K562 (cell line): ENCODE measurements around the gene TTLL3. TPM values are rescaled to one million over a fixed set of nuclear protein-coding genes. Genes with fewer than 3 reads are reported as not detected.

Source experiments
- ATAC-seq: fragments of 200-7000 bp; cut with Tn5 transposase; 3 replicates; pipeline ENCODE4 v1.9.1; 2020; ENCODE audit warnings: moderate library complexity
- BruUV-seq: library from RNA; stranded (reverse); fragments of 400-500 nt; replicated peaks from 2 replicates; lab custom pipeline; 2021; lab: Mats Ljungman, UMichigan
- CTCF ChIA-PET: fragments of 300-600 bp; formaldehyde crosslinking; extraction: SDS; loops from one replicate; lab custom pipeline; 2021; ENCODE audit warnings: low intra/inter-chr PET ratio; lab: Yijun Ruan, JAX
- POLR2A ChIA-PET: fragments of 300-600, 350-650 bp; sonication (Branson Sonifier 250); formaldehyde crosslinking; extraction: SDS; loops from one replicate; lab custom pipeline; 2021; ENCODE audit warnings: antibody characterized with exemption, inconsistent platforms; lab: Yijun Ruan, JAX
- DNase-seq, 4 experiments: peaks; one replicate each; pipeline versions ENCODE4 v3.0.0 to v3.0.0-alpha.2; 2011 to 2018; ENCODE audit warnings: low spot score in 3 of 4, mixed read lengths in 3 of 4; ENCODE audit errors: extremely low read depth in 1 of 4
- FAIRE-seq: peaks from 2 replicates; lab custom pipeline; 2011; peaks lifted over from hg19 to GRCh38; lab: Jason Lieb, UNC
- H2AFZ ChIP-seq: 2 replicates; pipeline ENCODE4 v1.6.0; 2011; ENCODE audit warnings: low read depth, low read length, control low read depth, inconsistent platforms
- H3K27ac ChIP-seq: fragments of 200-600 bp; 3 replicates; pipeline ENCODE4 v1.8.0; 2011; ENCODE audit warnings: low read depth, mild to moderate bottlenecking, control low read depth, inconsistent platforms, low read length, moderate library complexity, mixed read lengths; ENCODE audit errors: extremely low read depth
- H3K27me3 ChIP-seq, 2 experiments: fragments of 300-600 bp in 1 of 2; 2 replicates in 1 of 2; 3 replicates in 1 of 2; pipeline versions ENCODE4 v1.6.0 to v1.8.0; 2011; ENCODE audit warnings: inconsistent platforms in 2 of 2, low read length in 2 of 2, mild to moderate bottlenecking in 1 of 2, mixed read lengths in 1 of 2, moderate library complexity in 1 of 2; ENCODE audit not compliant: control insufficient read depth in 2 of 2, insufficient read depth in 2 of 2
- H3K36me3 ChIP-seq: fragments of 300-600 bp; 3 replicates; pipeline ENCODE4 v1.8.0; 2011; ENCODE audit warnings: mild to moderate bottlenecking, low read length, inconsistent platforms; ENCODE audit not compliant: control insufficient read depth, insufficient read depth
- H3K4me1 ChIP-seq, 2 experiments: fragments of 200-600 bp in 1 of 2; replicated peaks in 1 of 2; 2 replicates in 1 of 2; 3 replicates in 1 of 2; pipeline versions ENCODE4 v1.5.1 to v1.8.0; 2011; ENCODE audit warnings: inconsistent platforms in 2 of 2, low read length in 2 of 2, mild to moderate bottlenecking in 1 of 2, mixed read lengths in 1 of 2, moderate library complexity in 1 of 2; ENCODE audit not compliant: control insufficient read depth in 2 of 2, insufficient read depth in 2 of 2
- H3K4me2 ChIP-seq: 2 replicates; pipeline ENCODE4 v1.6.1; 2011; ENCODE audit warnings: low read length, control low read depth, inconsistent platforms, mixed read lengths; ENCODE audit not compliant: insufficient read depth
- H3K4me3 ChIP-seq: fragments of 200-600 bp; sonication (generic), shearing (Covaris generic); 2 replicates; pipeline ENCODE4 v1.5.1; 2016; ENCODE audit warnings: control low read depth, inconsistent platforms
- H3K79me2 ChIP-seq: fragments of 200-600 bp; 3 replicates; pipeline ENCODE4 v1.8.0; 2011; ENCODE audit warnings: low read length, inconsistent platforms; ENCODE audit not compliant: control insufficient read depth, insufficient read depth
- H3K9ac ChIP-seq, 2 experiments: 2 replicates each; pipeline versions ENCODE4 v1.6.0 to v1.6.1; 2011; ENCODE audit warnings: low read depth in 2 of 2, low read length in 2 of 2, control low read depth in 1 of 2, inconsistent platforms in 1 of 2, mild to moderate bottlenecking in 1 of 2, mixed read lengths in 1 of 2; ENCODE audit not compliant: insufficient read depth in 1 of 2
- H3K9me1 ChIP-seq: one replicate; pipeline ENCODE4 v1.6.0; 2011; ENCODE audit warnings: inconsistent platforms, mild to moderate bottlenecking, low read length, moderate library complexity; ENCODE audit not compliant: control insufficient read depth, insufficient read depth
- H3K9me3 ChIP-seq: replicated peaks from 2 replicates; pipeline ENCODE4 v1.5.1; 2011; ENCODE audit warnings: low read depth, low read length, inconsistent platforms; ENCODE audit not compliant: control insufficient read depth, insufficient read depth
- H4K20me1 ChIP-seq: replicated peaks from 2 replicates; pipeline ENCODE4 v1.6.1; 2011; ENCODE audit warnings: low read length, inconsistent platforms, mixed read lengths; ENCODE audit not compliant: control insufficient read depth, insufficient read depth
- CHCHD3 ChIP-seq: fragments of 250-450 bp; sonication (Bioruptor Pico); IDR thresholded peaks from 2 replicates; pipeline ENCODE4 v2.1.2; 2022; ENCODE audit warnings: mild to moderate bottlenecking
- FOXM1 ChIP-seq, 2 experiments: fragments of 450-650 bp in 1 of 2; sonication (generic) in 1 of 2; formaldehyde crosslinking in 1 of 2; IDR thresholded peaks; 2 replicates each; pipeline versions ENCODE4 v1.6.1 to v1.9.0; 2017 to 2022; ENCODE audit warnings: low read depth in 2 of 2, mild to moderate bottlenecking in 2 of 2, missing genetic modification reagents in 1 of 2, moderate library complexity in 1 of 2
- KAT8 ChIP-seq: fragments of 450-650 bp; IDR thresholded peaks from 2 replicates; pipeline ENCODE4 v1.6.1; 2016; ENCODE audit warnings: low read depth, mild to moderate bottlenecking
- KLF10 ChIP-seq: fragments of 250-450 bp; sonication (Bioruptor Pico); IDR thresholded peaks from 2 replicates; pipeline ENCODE4 v1.6.1; 2021; ENCODE audit warnings: matching md5 sums
- MCM5 ChIP-seq: fragments of 450-650 bp; IDR thresholded peaks from 2 replicates; pipeline ENCODE4 v1.6.1; 2016; ENCODE audit warnings: low read depth
- NCOA2 ChIP-seq, 2 experiments: fragments of 450-650 bp; IDR thresholded peaks; 2 replicates each; pipeline ENCODE4 v1.6.1; 2018; ENCODE audit warnings: mild to moderate bottlenecking in 2 of 2, moderate library complexity in 1 of 2; ENCODE audit not compliant: partially characterized antibody in 2 of 2
- NFYB ChIP-seq: IDR thresholded peaks from 2 replicates; pipeline ENCODE4 v1.6.1; 2011; ENCODE audit warnings: mild to moderate bottlenecking, moderate library complexity; ENCODE audit not compliant: insufficient read length; ENCODE audit errors: extremely low read depth
- PTRF ChIP-seq: fragments of 450-650 bp; IDR thresholded peaks from 2 replicates; pipeline ENCODE4 v1.6.1; 2016; ENCODE audit warnings: mild to moderate bottlenecking, missing genetic modification characterization, missing compliant biosample characterization
- SIRT6 ChIP-seq: IDR thresholded peaks from one replicate; pipeline ENCODE4 v1.6.1; 2012; ENCODE audit warnings: low read depth, mild to moderate bottlenecking, control low read depth, inconsistent platforms, low read length, moderate library complexity
- SMARCE1 ChIP-seq: fragments of 450-650 bp; IDR thresholded peaks from 2 replicates; pipeline ENCODE4 v1.7.1; 2016; ENCODE audit warnings: mild to moderate bottlenecking
- ZNF146 ChIP-seq: IDR thresholded peaks from one replicate; pipeline ENCODE4 v1.6.1; 2018; ENCODE audit warnings: missing compliant biosample characterization; ENCODE audit not compliant: unreplicated experiment
- ZNF507 ChIP-seq: conservative IDR thresholded peaks from 2 replicates; pipeline ENCODE4 v1.6.1; 2017; ENCODE audit warnings: missing genetic modification characterization, missing compliant biosample characterization
- ZNF644 ChIP-seq: fragments of 200-800 bp; sonication (Bioruptor generic); IDR thresholded peaks from 2 replicates; pipeline ENCODE4 v1.6.1; 2016; ENCODE audit warnings: low read depth, missing genetic modification characterization, missing compliant biosample characterization
- whole genome bisulfite sequencing: fragments of 100-300 bp; shearing (Covaris generic); methylation state at CpG from one replicate; pipeline ENCODE4 v1.1.6; 2016; ENCODE audit warnings: low coverage, mixed read lengths; ENCODE audit not compliant: insufficient coverage; ENCODE audit errors: missing lambda C conversion rate; 5-methylcytosine and 5-hydroxymethylcytosine counted together
- in situ Hi-C: fragments of 300-500 bp; cut with MboI; formaldehyde crosslinking; loops from 4 replicates; pipeline ENCODE4 v1.15.0; 2018; ENCODE audit warnings: inconsistent platforms, mixed read lengths
- intact Hi-C: fragments of 100-400 bp; cut with micrococcal nuclease; formaldehyde crosslinking; loops from 2 replicates; pipeline ENCODE4 v1.14.2; 2022
- polyA plus RNA-seq, 8 experiments: library from polyadenylated mRNA; depleted of rRNA in 4 of 8; stranded (reverse) in 5 of 8; unstranded in 3 of 8; fragments of >200 nt; fragmentation: Nextera tagmentation in 2 of 8; fragmentation: Illumina TruSeq in 1 of 8; extraction: Ambion mirVana in 2 of 8; extraction: Trizol in 1 of 8; gene quantifications; 2 replicates each; pipeline versions ENCODE4 v1.2.1 to v1.2.3, GENCODE V29; 2011 to 2014; ENCODE audit warnings: inconsistent platforms in 1 of 8, missing spikeins in 1 of 8
- total RNA-seq, 7 experiments: library from RNA; depleted of rRNA in 6 of 7; stranded (reverse); fragments of >200 nt in 6 of 7; fragmentation: Illumina TruSeq in 2 of 7; extraction: Trizol in 2 of 7; gene quantifications; 2 replicates each; pipeline versions ENCODE4 v1.2.1 to v1.2.3, GENCODE V29; 2011 to 2021; ENCODE audit warnings: low replicate concordance in 1 of 7
- TF ChIP-seq, protein P1 (sequence below): sonication (generic); formaldehyde crosslinking; IDR thresholded peaks from 2 replicates; pipeline ENCODE4 v1.8.1; 2023; ENCODE audit warnings: mild to moderate bottlenecking, missing genetic modification reagents
- TF ChIP-seq, protein P2 (sequence below): sonication (generic); formaldehyde crosslinking; IDR thresholded peaks from 2 replicates; pipeline ENCODE4 v1.8.0; 2023; ENCODE audit warnings: missing genetic modification reagents, mild to moderate bottlenecking, borderline replicate concordance
- TF ChIP-seq, protein P3 (sequence below): fragments of 250-450 bp; sonication (Bioruptor Pico); IDR thresholded peaks from 2 replicates; pipeline ENCODE4 v1.8.0; 2022; ENCODE audit warnings: moderate library complexity, mild to moderate bottlenecking, inconsistent platforms

The TTLL3 gene
- total and polyA plus RNA-seq, 9 of the 15 experiments (the other 6 are each of a cell fraction or from before 2014, with no cell fraction given): 8.9 to 106 (median 33.2) TPM

DNA sequence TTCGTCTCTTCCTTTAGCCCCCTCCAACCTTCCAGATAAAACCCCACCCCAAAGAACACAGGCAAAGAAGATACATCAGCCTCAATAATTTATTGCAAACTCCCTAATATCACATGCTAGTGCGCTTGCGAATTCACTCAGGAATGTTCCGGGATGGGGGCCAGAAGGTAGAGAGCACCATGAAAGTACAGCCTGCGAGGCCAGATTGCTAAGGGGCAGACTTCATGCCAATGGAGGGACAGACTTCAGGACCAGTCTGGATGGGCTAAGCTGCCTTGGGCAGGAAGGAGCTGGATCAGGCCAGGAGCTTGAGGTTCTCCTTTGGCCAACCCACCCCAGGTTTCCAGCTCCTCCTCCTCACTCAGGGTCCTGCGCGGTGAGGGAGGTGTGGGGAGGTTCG, 56.6 kb downstream of the TTLL3 start (continued):
- TF ChIP-seq NFYB: no peak

DNA sequence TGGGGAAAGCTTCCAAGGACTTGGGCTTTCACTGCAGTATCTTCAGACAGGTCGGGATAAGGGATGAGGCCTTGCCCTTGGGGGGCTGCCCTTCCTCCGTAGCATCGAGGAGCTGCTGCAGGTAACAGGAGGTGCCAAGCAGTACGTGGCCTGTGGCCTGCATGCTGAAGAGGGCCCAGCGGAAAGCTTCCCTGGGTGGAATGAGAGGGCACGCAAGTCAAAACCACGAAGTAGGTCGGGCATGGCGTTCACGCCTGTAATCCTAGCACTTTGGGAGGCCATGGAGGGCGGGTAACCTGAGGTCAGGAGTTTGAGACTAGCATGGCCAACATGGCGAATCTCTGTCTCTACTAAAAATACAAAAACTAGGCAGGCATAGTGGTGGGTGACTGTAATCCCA, 57.0 kb downstream of the TTLL3 start:
- POLR2A ChIA-PET: interaction anchor here (0.5 to 0.9 kb wide), 3 partner anchors 9 to 88 kb away, joined by 3 to 4 read pairs (median 3); no protein-coding TSS in a partner anchor
- no peak overlapping the region for H2AFZ ChIP-seq
- DNase-seq (no peak), FAIRE-seq (no peak), ATAC-seq (no peak)
- 46% methylated on average over 12 of the region's 12 CpGs for WGBS
- H3K4me3 ChIP-seq: no peak overlapping the region
- no peaks in the 10 kb centered on the region for H3K9me1 ChIP-seq
- H3K9ac ChIP-seq: no peak overlapping the region; a peak in 1 of 4 replicates
- H3K79me2 ChIP-seq: no peaks in the 10 kb centered on the region
- no TSS peak for BruUV-seq
- H3K36me3 ChIP-seq: no peaks in the 10 kb centered on the region
- H3K27me3 ChIP-seq: no peaks in the 10 kb centered on the region
- H3K9me3 ChIP-seq: no peaks in the 10 kb centered on the region
- in situ Hi-C loops (no loop called here), intact Hi-C loops (no loop called here)
- no peaks in the 10 kb centered on the region for H4K20me1 ChIP-seq
- H3K27ac ChIP-seq: no peak overlapping the region
- H3K4me1 ChIP-seq: peaks cover 6 to 20% of the 10 kb centered on the region in 2 experiments; a peak in 4 of 5 replicates
- CTCF ChIA-PET: no interaction called here
- no peak overlapping the region for H3K4me2 ChIP-seq
- TF ChIP-seq MCM5 (no peak), FOXM1 (IDR thresholded peaks at IDR 0.05; ENCODE audit: low read depth) (no peak), FOXM1 (CRISPR knock-in tag; IDR thresholded peaks at IDR 0.05; ENCODE audit: low read depth) (no peak), ZNF146 (no peak), ZNF507 (no peak), PTRF (tag) (no peak), NCOA2 (IDR thresholded peaks at IDR 0.05; ENCODE audit: partially characterized antibody in 2 of 2) (no peak), SMARCE1 (no peak), ZNF644 (tag) (no peak), CHCHD3 (CRISPR knock-in tag) (no peak), KAT8 (no peak), SIRT6 (no peak), KLF10 (no peak)
- TF ChIP-seq, protein P1, sequence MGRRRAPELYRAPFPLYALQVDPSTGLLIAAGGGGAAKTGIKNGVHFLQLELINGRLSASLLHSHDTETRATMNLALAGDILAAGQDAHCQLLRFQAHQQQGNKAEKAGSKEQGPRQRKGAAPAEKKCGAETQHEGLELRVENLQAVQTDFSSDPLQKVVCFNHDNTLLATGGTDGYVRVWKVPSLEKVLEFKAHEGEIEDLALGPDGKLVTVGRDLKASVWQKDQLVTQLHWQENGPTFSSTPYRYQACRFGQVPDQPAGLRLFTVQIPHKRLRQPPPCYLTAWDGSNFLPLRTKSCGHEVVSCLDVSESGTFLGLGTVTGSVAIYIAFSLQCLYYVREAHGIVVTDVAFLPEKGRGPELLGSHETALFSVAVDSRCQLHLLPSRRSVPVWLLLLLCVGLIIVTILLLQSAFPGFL: no peak
- TF ChIP-seq, protein P2, sequence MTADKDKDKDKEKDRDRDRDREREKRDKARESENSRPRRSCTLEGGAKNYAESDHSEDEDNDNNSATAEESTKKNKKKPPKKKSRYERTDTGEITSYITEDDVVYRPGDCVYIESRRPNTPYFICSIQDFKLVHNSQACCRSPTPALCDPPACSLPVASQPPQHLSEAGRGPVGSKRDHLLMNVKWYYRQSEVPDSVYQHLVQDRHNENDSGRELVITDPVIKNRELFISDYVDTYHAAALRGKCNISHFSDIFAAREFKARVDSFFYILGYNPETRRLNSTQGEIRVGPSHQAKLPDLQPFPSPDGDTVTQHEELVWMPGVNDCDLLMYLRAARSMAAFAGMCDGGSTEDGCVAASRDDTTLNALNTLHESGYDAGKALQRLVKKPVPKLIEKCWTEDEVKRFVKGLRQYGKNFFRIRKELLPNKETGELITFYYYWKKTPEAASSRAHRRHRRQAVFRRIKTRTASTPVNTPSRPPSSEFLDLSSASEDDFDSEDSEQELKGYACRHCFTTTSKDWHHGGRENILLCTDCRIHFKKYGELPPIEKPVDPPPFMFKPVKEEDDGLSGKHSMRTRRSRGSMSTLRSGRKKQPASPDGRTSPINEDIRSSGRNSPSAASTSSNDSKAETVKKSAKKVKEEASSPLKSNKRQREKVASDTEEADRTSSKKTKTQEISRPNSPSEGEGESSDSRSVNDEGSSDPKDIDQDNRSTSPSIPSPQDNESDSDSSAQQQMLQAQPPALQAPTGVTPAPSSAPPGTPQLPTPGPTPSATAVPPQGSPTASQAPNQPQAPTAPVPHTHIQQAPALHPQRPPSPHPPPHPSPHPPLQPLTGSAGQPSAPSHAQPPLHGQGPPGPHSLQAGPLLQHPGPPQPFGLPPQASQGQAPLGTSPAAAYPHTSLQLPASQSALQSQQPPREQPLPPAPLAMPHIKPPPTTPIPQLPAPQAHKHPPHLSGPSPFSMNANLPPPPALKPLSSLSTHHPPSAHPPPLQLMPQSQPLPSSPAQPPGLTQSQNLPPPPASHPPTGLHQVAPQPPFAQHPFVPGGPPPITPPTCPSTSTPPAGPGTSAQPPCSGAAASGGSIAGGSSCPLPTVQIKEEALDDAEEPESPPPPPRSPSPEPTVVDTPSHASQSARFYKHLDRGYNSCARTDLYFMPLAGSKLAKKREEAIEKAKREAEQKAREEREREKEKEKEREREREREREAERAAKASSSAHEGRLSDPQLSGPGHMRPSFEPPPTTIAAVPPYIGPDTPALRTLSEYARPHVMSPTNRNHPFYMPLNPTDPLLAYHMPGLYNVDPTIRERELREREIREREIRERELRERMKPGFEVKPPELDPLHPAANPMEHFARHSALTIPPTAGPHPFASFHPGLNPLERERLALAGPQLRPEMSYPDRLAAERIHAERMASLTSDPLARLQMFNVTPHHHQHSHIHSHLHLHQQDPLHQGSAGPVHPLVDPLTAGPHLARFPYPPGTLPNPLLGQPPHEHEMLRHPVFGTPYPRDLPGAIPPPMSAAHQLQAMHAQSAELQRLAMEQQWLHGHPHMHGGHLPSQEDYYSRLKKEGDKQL (CRISPR knock-in tag): no peak
- TF ChIP-seq, protein P3, sequence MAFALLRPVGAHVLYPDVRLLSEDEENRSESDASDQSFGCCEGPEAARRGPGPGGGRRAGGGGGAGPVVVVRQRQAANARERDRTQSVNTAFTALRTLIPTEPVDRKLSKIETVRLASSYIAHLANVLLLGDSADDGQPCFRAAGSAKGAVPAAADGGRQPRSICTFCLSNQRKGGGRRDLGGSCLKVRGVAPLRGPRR (CRISPR knock-in tag): no peak
